GM10266 (cell line): ENCODE data around the gene TSPAN3.

ENCODE experiments used
- DNase-seq: peaks from one replicate; pipeline ENCODE4 v3.0.0; 2012; ENCODE audit errors: extremely low spot score
- CTCF ChIP-seq: IDR thresholded peaks from 2 replicates; pipeline ENCODE4 v1.5.1; 2012; ENCODE audit warnings: mild to moderate bottlenecking, low read depth; ENCODE audit not compliant: control insufficient read depth, insufficient read depth; ENCODE audit errors: missing control alignments

The TSPAN3 gene

GRCh38 chr15:77057072-77057471 is 13.8 kb downstream of the TSPAN3 start:
- TF ChIP-seq CTCF: no peak
- no peak for DNase-seq

DNA sequence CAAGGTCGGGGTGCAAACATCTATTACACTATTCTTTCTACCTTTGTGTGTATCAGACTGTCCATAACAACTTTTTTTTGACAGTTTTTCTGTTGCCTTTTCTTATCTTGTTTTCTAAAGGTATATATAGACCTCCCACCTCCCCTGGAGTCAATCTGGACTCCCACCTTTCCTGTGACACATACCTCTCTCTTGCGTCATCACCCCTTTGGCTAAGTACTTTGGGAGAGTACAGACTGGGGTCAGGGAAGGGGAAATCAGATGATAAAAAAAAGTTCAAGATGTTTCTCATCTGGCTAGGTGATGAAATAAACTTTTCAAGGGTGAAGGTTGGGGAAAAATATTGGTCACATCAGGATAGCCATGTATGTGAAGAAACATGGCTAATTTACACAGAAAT is 17.2 kb downstream of the TSPAN3 start:
- TF ChIP-seq CTCF: no peak
- DNase-seq: no peak

DNA sequence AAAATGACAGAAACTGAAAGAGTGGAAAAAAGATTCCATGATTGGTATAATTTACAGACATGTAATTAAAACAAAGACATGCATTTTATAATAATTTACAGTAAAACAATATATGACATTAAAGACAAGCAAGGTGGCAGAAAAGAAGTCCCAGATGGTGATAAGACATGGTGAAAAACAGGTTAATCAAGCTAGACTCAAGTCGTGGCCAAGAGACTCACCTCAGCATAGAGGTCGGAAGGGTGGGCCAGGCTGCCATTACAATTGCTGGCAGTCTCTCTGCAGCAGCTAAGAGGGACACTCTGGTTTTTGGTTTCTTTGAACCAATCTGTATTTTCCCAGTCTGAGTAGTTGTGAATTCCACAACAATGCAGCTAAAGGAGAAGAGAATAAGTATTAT is 18.4 kb downstream of the TSPAN3 start:
- no peak for TF ChIP-seq CTCF
- no peak for DNase-seq

DNA sequence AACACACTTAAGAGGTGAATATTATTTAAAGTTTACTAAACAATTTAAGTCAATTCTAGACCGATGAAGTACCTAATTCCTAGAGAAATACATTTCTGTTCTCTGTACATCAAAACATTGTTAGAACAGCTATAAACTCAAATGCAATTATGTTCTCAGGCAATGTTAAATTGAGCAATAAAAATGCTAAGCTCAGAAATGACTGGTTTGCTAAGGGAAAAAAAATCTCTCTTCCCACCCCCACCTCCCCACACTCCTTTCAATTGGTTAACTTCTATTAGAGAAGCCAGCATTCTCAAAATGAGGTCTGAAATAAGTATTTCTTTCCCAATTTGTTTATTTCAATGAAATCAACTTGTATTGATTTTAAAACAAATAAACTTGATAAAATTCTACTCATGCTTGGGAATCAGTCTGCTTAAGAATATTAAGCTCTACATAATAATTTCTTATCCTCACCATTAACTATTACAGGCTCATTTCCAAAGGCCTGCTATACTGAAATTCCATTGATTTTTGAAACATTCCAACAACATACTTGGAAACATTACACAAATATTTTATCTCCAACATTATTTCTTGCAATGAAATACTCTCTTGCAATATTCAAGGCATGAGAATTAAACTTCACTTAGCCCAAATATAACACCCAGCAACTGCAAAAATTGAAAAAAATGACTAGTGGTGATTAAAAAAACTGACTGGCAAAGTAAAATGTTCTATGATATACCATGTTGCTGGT is 22.6 kb downstream of the TSPAN3 start:
- TF ChIP-seq CTCF: no peak
- DNase-seq: no peak

DNA sequence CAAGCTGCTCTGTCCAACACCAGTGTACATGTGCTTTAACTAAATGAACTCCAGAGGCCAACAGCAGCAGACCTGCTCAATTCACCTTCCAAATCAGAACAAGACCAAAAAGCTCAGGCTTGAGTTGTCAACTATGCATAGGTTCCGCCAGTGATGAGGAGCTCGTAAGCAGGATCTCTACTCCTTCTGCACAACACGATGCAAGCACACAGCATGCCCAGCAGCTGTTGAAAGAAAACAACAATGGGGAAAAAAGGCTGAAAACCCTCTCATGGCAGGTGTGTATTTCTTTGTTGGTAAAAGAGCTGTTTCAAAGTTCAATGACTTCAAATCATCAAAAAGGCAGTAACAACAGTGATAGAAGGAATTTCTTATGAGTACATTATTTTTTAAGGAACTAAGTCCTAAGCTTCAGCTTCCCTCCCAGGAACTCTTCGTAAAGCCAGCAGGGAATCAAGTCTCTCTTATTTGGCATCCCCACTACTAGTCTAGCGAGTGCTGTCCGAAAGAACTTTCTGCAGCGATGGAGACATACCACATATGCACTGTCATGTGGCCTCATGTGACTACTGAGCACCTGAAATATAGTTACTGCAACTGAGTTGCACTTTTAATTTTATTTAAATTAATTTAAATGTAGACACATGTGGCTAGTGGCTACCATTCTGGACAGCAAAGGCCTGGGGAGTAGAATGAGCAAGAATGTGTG is 24.1 kb downstream of the TSPAN3 start:
- DNase-seq: no peak

GRCh38 chr15:77045985-77046384 is 24.9 kb downstream of the TSPAN3 start:
- TF ChIP-seq CTCF: no peak
- DNase-seq: no peak

More for the DNA sequence above, 24.1 kb downstream of the TSPAN3 start:
- no peak for TF ChIP-seq CTCF
